Ishikawa (cell line): ENCODE measurements around the gene ATF6.

Experiments used
- NFIC ChIP-seq: IDR thresholded peaks from 2 replicates; pipeline ENCODE4 v1.6.1; 2012
- REST ChIP-seq: IDR thresholded peaks from 2 replicates; pipeline ENCODE4 v1.6.1; 2012; ENCODE audit warnings: low read depth, mild to moderate bottlenecking
- TAF1 ChIP-seq: IDR thresholded peaks from 2 replicates; pipeline ENCODE4 v1.6.1; 2012; ENCODE audit warnings: low read depth, mild to moderate bottlenecking

GRCh38 chr1:161720422-161720821 lies 45.7 kb upstream of the ATF6 start:
- no peak for TF ChIP-seq REST
- TF ChIP-seq NFIC: no peak
- no peak for TF ChIP-seq TAF1
